ENCODE data around the gene MAP4K2. TPM values are rescaled to one million over a fixed set of nuclear protein-coding genes. Genes with fewer than 3 reads are reported as not detected.

The MAP4K2 gene
- total and polyA plus RNA-seq, 2 of the 13 experiments (the other 11 are each of a cell fraction or from before 2014, with no cell fraction given), result 8.3 to 17.6 TPM

- Histone ChIP-seq H3K9me3 (ENCODE audit: low read length) (no peaks in the 10 kb centered on the region), H3K4me2 (ENCODE audit: low read depth, low read length) (no peak overlapping the region), H3K27ac (ENCODE audit: extremely low read length, insufficient read depth, low read length) (no peak overlapping the region), H3K27me3 (ENCODE audit: control insufficient read depth in 1 of 2, insufficient read depth in 2 of 2, low read length in 2 of 2) (no peaks in the 10 kb centered on the region), H2AFZ (ENCODE audit: low read length) (no peak overlapping the region), H3K9ac (ENCODE audit: insufficient read depth, low read depth, low read length) (no peak overlapping the region), H3K4me1 (ENCODE audit: insufficient read depth, low read length) (no peaks in the 10 kb centered on the region), H3K4me3 (replicated peaks in 1 of 3; ENCODE audit: insufficient read depth in 1 of 3, low read depth in 2 of 3, low read length in 3 of 3) (no peak overlapping the region), H4K20me1 (ENCODE audit: insufficient read depth, low read length) (no peaks in the 10 kb centered on the region), H3K79me2 (ENCODE audit: insufficient read depth, low read length) (no peaks in the 10 kb centered on the region), H3K36me3 (replicated peaks in 1 of 2; ENCODE audit: control insufficient read depth in 1 of 2, insufficient read depth in 2 of 2, low read length in 2 of 2) (no peaks in the 10 kb centered on the region)
- ATAC-seq (peak; percentile 88), DNase-seq (ENCODE audit: low spot score) (peak; percentile 41), FAIRE-seq (peak; percentile 56)
- ChIA-PET POLR2A (interaction anchor here (1.0 kb wide), 1 partner anchor 9 kb away, joined by 6 read pairs; the partner anchor contains the start of gene SF1), CTCF (ENCODE audit: low intra/inter-chr PET ratio, low total read pairs) (interaction anchor here (1.1 to 1.5 kb wide), 2 partner anchors 60 to 61 kb away, joined by 3 to 7 read pairs; no protein-coding TSS in a partner anchor)
- intact Hi-C loops (cut with micrococcal nuclease; ENCODE audit: unreplicated experiment) (loop anchor here (10.0 kb wide), 1 partner anchor 57 kb away; the partner anchor contains the start of gene CDC42BPG), in situ Hi-C loops (cut with HindIII; ENCODE audit: extremely low pct_ligation_motif_present, low pct_unique_long_range_greater_than_20kb) (loop anchor here (5.0 kb wide), 1 partner anchor 105 kb away; no protein-coding TSS in a partner anchor)
- BruUV-seq (replicated peaks), result no TSS peak
- WGBS (ENCODE audit: low lambda C conversion rate), result 45% methylated on average over 15 of the region's 15 CpGs
- TF ChIP-seq HOXA5 (CRISPR knock-in tag; IDR thresholded peaks at IDR 0.05), result no peak
- 0 out of 2 replicates have a peak, but pooled peaks have one; percentile 19 for TF ChIP-seq SMAD9 (CRISPR knock-in tag; IDR thresholded peaks at IDR 0.05)
- 0 out of 2 replicates have a peak, but pooled peaks have one; percentile 32 for TF ChIP-seq SAP130 (CRISPR knock-in tag; IDR thresholded peaks at IDR 0.05; ENCODE audit: low read depth)
- no peak for TF ChIP-seq ZNF674 (CRISPR knock-in tag; IDR thresholded peaks at IDR 0.05; ENCODE audit: low read depth)
- peak; percentile 31; the same call in 1 of the 2 replicates for TF ChIP-seq ZFX (CRISPR knock-in tag; IDR thresholded peaks at IDR 0.05; ENCODE audit: low read depth)
- TF ChIP-seq ZNF496 (CRISPR knock-in tag; IDR thresholded peaks at IDR 0.05; ENCODE audit: insufficient replicate concordance), result no peak
- TF ChIP-seq RELA (CRISPR knock-in tag; IDR thresholded peaks at IDR 0.05), result no peak
- no peak for TF ChIP-seq SCMH1 (CRISPR knock-in tag; IDR thresholded peaks at IDR 0.05; ENCODE audit: borderline replicate concordance)
- TF ChIP-seq ZNF607 (CRISPR knock-in tag; IDR thresholded peaks at IDR 0.05; ENCODE audit: borderline replicate concordance), result no peak
- no peak for TF ChIP-seq ZNF724P (CRISPR knock-in tag; IDR thresholded peaks at IDR 0.05; ENCODE audit: borderline replicate concordance)
- TF ChIP-seq ZNF788 (CRISPR knock-in tag; IDR thresholded peaks at IDR 0.05; ENCODE audit: borderline replicate concordance), result no peak
- no peak for TF ChIP-seq SP2 (CRISPR knock-in tag; IDR thresholded peaks at IDR 0.05)
- peak; percentile 68 for TF ChIP-seq SMC3 (IDR thresholded peaks at IDR 0.05; ENCODE audit: low read length)
- TF ChIP-seq ZNF713 (CRISPR knock-in tag; IDR thresholded peaks at IDR 0.05), result 0 out of 2 replicates have a peak, but pooled peaks have one; percentile 35
- 0 out of 2 replicates have a peak, but pooled peaks have one; percentile 51 for TF ChIP-seq PCBP1 (IDR thresholded peaks at IDR 0.05; ENCODE audit: borderline replicate concordance, low read depth, low read length)
- TF ChIP-seq SALL2 (CRISPR knock-in tag; IDR thresholded peaks at IDR 0.05), result no peak
- TF ChIP-seq HNF4G (IDR thresholded peaks at IDR 0.05; ENCODE audit: borderline replicate concordance, low read depth, low read length), result no peak
- TF ChIP-seq HNF4G (CRISPR knock-in tag; IDR thresholded peaks at IDR 0.05; ENCODE audit: borderline replicate concordance, low read depth), result no peak
- no peak for TF ChIP-seq MAFF (IDR thresholded peaks at IDR 0.05; ENCODE audit: low read depth, low read length)
- TF ChIP-seq BRF2 (CRISPR knock-in tag; IDR thresholded peaks at IDR 0.05), result no peak
- TF ChIP-seq ARNT (IDR thresholded peaks at IDR 0.05), result no peak
- no peak for TF ChIP-seq ZBTB44 (CRISPR knock-in tag; IDR thresholded peaks at IDR 0.05)
- TF ChIP-seq ZNF136 (CRISPR knock-in tag; IDR thresholded peaks at IDR 0.05; ENCODE audit: low read depth), result no peak
- TF ChIP-seq ZNF557 (CRISPR knock-in tag; IDR thresholded peaks at IDR 0.05), result no peak
Measured at GRCh38 chr11:64787526-64788320, 15.3 kb downstream of the MAP4K2 start.
